ENCODE data around the gene ZMYND12.

ZMYND12 gene

DNA sequence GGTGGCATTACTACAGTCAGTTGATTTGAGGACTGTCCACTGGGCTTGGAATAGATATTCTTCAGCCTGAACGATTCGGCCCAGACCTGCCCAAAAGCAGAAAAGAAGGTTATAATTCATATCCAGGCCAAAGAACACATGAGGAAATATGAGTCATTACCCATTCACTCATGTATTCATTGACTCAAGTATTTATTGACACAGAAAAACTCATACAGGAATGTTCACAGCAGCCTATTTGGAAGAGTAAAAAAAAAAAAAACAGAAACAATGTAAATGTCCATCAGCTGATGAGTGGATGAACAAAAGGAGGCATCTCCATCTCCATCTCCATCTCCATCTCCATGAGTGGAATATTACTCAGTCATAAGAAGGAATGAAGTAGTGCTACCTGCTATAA is 15.9 kb downstream of the ZMYND12 start:
- no peak for DNase-seq (ENCODE audit: low read depth)

- no peak for DNase-seq (ENCODE audit: low read depth)
Measured at GRCh38 chr1:42434340-42434739, 21.5 kb downstream of the ZMYND12 start.

DNA sequence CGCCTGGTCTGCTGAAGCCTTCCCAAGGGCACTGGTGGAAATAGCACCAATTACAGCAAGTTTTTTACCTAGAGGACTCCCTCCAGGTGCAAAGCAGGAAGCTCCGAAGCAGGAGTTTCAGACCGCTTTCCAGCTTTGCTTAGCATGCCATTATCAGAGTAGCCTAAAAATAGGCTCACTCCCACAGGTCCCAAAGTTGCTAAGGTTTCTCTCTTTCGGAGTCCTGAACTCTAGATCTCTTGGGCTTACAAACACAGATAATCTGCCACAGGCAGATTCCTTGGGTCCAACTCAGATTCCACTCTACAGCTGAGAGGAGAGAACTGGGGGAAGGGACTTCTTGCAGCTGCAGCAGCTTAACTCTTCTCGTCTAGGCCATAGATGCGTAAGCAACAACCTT is 22.5 kb downstream of the ZMYND12 start:
- no peak for DNase-seq (ENCODE audit: low read depth)

DNA sequence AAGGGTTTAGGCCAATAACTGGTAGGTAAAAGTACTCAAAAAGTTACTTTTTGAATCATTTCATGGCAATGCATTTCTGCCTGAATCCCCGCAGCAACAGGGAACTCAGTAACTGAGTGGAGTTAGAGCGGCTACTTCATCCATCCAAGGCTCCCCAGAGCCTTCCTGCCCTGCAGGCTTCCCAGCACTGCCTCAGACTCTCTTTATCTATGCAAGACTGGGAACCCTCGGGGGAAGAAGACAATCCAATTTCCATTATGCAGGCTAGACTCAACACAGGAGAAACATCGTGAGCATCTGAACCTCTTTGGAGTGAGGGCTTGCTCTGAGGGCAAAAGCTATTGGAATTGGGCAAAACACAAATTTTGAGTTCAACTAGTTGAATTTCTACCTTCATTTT is 23.1 kb downstream of the ZMYND12 start:
- DNase-seq (ENCODE audit: low read depth), result no peak

DNA sequence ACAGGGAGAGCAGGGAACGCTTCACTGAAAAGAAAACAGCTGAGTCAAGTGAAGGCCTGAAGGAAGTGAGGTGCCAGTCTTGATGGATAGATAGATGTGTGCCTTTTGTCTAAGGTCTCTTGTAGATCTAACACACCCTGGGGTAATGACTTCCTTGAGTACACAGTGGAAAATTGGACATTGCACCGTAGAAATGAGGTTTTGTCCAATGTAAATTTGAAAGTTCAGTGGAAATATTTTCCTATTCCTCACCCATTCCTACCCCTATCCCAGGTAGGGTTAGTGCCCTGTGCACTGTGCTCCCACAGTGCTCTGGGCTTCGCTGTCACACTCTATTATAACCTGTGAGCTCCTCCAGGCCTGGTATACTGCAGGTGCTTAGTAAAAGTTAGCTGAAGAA is 24.3 kb downstream of the ZMYND12 start:
- no peak for DNase-seq (ENCODE audit: low read depth)

- no peak for DNase-seq (ENCODE audit: low read depth)
Measured at GRCh38 chr1:42430286-42431135, 25.3 kb downstream of the ZMYND12 start.

- no peak for DNase-seq (ENCODE audit: low read depth)
Measured at GRCh38 chr1:42429603-42430002, 26.2 kb downstream of the ZMYND12 start.

- DNase-seq (ENCODE audit: low read depth), result no peak
Measured at GRCh38 chr1:42427240-42427639, 28.6 kb downstream of the ZMYND12 start.

GRCh38 chr1:42424201-42424600 is 31.6 kb downstream of the ZMYND12 start:
- DNase-seq (ENCODE audit: low read depth), result no peak

- DNase-seq (ENCODE audit: low read depth), result no peak
Measured at GRCh38 chr1:42423681-42424080, 32.1 kb downstream of the ZMYND12 start.

GRCh38 chr1:42422737-42423136 is 33.1 kb downstream of the ZMYND12 start:
- no peak for DNase-seq (ENCODE audit: low read depth)

- DNase-seq (ENCODE audit: low read depth), result no peak
Measured at GRCh38 chr1:42420911-42421585, 34.8 kb downstream of the ZMYND12 start.

- no peak for DNase-seq (ENCODE audit: low read depth)
Measured at GRCh38 chr1:42420121-42420520, 35.7 kb downstream of the ZMYND12 start.

DNA sequence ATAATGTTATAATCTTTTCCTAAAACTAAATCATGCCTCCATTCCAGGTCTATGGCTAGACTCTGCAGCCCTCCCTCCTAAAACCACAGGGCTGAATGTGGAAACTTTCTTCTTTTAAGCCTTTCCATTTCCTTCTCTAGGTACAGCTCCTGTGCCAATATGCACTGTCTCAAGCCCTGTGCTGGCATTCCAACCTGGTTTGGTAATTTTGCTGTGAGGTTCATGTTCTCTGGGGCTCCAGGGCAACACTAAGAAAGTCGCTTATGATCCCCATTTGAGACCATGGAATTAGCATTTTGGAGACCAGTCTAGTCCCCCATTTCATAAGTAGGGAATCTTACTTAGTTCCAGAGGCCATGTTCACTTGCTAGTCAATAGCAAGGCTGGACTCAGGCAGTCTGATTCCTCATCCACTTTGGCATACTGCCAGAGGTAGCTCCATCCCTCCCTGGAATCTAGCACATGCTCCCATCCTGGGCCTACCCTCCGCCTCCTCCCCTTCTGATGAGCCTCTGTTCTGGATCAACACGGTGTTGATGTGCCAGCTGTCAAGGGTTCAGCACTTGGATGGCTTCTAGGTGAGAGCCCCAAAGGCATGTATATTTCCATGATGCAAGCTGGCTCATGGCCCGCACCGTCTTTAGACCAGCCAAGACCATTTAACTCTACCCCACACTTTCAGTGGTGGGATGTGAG is 36.5 kb downstream of the ZMYND12 start:
- no peak for DNase-seq (ENCODE audit: low read depth)

GRCh38 chr1:42418516-42418915 is 37.3 kb downstream of the ZMYND12 start:
- no peak for DNase-seq (ENCODE audit: low read depth)

DNA sequence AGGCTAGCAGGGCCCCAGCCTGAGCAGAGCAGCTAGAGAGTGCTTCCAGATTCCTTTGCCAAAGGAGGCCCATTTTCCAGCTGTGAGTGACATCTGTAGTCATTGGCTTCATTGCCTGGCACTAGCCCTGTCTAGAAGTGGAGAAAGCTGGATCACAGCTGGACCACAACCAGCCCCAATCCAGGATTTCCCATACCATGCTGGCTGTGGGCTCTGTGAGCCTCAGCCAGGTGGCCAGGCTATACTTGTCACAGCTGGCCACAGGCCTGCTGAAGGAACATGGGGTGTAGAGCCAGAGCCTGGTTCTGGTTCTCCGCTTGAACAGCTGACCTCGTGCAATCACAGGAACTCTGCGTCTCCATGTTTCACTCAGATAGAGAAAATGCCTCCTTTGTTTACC is 38.7 kb downstream of the ZMYND12 start:
- DNase-seq (ENCODE audit: low read depth), result no peak

DNA sequence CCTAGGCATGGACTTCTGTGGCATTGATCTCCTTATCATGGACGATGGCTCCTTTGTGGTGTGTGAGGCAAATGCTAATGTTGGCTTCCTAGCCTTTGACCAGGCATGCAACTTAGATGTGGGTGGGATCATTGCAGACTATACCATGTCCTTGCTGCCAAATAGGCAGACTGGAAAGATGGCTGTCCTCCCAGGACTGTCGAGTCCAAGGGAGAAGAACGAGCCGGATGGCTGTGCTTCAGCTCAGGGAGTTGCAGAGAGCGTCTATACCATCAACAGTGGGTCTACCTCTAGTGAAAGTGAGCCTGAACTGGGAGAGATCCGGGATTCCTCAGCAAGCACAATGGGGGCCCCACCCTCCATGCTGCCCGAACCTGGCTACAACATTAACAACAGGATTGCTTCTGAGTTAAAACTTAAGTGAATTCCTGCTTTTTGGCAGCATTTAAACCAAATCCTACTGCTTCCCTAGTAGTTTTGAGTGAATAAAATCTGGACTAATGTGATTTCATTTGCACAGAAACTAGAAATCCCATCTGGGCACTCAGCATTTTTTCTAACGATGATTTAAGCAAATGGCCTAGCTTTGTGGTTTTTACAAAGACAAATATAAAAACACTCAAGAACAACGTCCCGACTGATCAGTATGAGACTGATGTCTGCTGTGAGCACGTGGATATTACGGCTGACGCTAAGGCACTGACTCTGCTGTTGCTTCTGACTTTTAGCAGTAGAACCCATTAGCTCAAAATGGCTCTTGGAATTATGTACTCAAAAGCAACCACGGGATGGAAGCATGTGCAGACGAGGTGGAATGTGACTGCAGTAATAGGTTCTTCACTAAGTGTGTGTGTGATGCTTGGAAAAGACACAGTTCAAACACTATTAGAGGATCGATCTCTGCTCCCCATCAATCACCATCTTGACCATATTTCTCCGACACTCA is 41.0 kb downstream of the ZMYND12 start:
- DNase-seq (ENCODE audit: low read depth), result no peak

- DNase-seq (ENCODE audit: low read depth), result no peak
Measured at GRCh38 chr1:42403880-42404400, 51.9 kb downstream of the ZMYND12 start.

- DNase-seq (ENCODE audit: low read depth), result no peak
Measured at GRCh38 chr1:42399315-42400100, 56.3 kb downstream of the ZMYND12 start.

DNA sequence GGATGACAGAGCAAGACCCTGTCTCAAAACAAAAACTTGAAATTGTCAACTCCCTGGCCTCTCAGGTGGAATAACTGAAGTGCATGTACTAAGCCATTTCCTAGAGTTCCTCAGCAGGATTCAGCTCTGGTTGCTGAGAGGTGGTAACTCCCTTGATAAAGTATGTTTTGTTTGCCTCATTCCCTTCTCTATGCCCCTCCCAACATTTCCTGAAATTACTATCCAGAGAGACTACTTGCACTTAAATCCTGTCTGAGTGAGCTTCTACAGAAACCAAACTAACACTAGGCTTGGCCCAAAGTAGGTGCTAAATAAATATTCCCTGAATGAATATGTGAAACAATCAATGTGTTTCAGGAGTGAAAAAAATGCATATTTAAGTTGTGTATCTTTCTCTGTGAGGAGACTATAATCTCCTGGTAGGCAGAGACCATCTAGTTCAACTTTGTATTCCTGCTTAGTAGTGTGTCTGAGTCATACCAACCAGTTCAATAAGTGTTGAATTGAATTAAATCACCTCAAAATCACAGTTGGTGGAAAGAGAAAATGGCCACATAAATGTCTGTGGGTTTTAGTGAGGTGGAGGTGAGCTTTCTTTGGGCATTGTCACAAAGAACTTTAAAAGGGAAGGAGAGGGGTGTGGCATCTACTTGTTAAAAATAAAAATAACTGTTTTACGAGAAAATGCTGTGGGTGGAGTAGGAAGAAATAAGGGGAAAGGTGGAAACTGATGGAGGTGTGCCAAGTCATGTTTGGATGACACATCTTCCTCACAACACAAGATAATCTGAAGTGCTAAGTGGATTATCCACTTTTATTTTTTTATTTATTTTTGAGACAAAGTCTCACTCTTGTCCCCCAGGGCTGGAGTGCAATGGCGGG is 62.6 kb downstream of the ZMYND12 start:
- DNase-seq (ENCODE audit: low read depth), result no peak
